ENCODE measurements around the gene ENTREP3.
A peak's percentile ranks its signal among the peaks of the same experiment; 100 is the strongest.

Gene ENTREP3

GRCh38 chr1:155277902-155278688 is 22.8 kb upstream of the ENTREP3 start:
- no peak for DNase-seq

GRCh38 chr1:155277070-155277901 is 22.0 kb upstream of the ENTREP3 start, which contains the start of gene HCN3:
Gene HCN3, plus strand, starts transcription at chr1:155277463. Its CDS starts 128 bp downstream, at chr1:155277591.
- DNase-seq = peak; percentile 78

- DNase-seq = peak; percentile 84
Measured at GRCh38 chr1:155273343-155274245, 18.3 kb upstream of the ENTREP3 start, which contains the start of gene CLK2. Gene CLK2, minus strand, starts transcription at chr1:155273504. Its CDS starts 2,527 bp downstream, at chr1:155270977.

GRCh38 chr1:155272466-155273342 is 17.4 kb upstream of the ENTREP3 start:
- DNase-seq = no peak

- DNase-seq = no peak
Measured at GRCh38 chr1:155269381-155269780, 14.1 kb upstream of the ENTREP3 start.

- DNase-seq = no peak
Measured at GRCh38 chr1:155268630-155269029, 13.3 kb upstream of the ENTREP3 start.

GRCh38 chr1:155267373-155267772 is 12.1 kb upstream of the ENTREP3 start:
- DNase-seq = no peak

GRCh38 chr1:155266553-155266952 is 11.3 kb upstream of the ENTREP3 start:
- DNase-seq = no peak

- no peak for DNase-seq
Measured at GRCh38 chr1:155263067-155263466, 7.8 kb upstream of the ENTREP3 start.

- DNase-seq = peak; percentile 94
Measured at GRCh38 chr1:155261852-155262673, 6.8 kb upstream of the ENTREP3 start, which contains the start of gene SCAMP3. Gene SCAMP3, minus strand, starts transcription at chr1:155262360. Its CDS starts 209 bp downstream, at chr1:155262151.

GRCh38 chr1:155261493-155261851 is 6.2 kb upstream of the ENTREP3 start:
- no peak for DNase-seq

- DNase-seq = no peak
Measured at GRCh38 chr1:155260276-155260675, 5.0 kb upstream of the ENTREP3 start.

- no peak for DNase-seq
Measured at GRCh38 chr1:155256058-155256852, 972 bp upstream of the ENTREP3 start.

- no peak for DNase-seq
Measured at GRCh38 chr1:155254714-155255242, 505 bp downstream of the ENTREP3 start.

GRCh38 chr1:155254228-155254713 is 1.0 kb downstream of the ENTREP3 start:
- DNase-seq = no peak

- DNase-seq = no peak
Measured at GRCh38 chr1:155253797-155254196, 1.5 kb downstream of the ENTREP3 start.

GRCh38 chr1:155253208-155253607 is 2.1 kb downstream of the ENTREP3 start:
- DNase-seq = no peak

- no peak for DNase-seq
Measured at GRCh38 chr1:155251566-155251965, 3.7 kb downstream of the ENTREP3 start.

Data from SIG-M5 (cell line).